ENCODE results near the gene GPX7. TPM values are rescaled to one million over a fixed set of nuclear protein-coding genes. Genes with fewer than 3 reads are reported as not detected.

GPX7 gene
- total RNA-seq, 2 donors from 2014 or later = 10.2 to 25.9 TPM

- TF ChIP-seq, protein P1, sequence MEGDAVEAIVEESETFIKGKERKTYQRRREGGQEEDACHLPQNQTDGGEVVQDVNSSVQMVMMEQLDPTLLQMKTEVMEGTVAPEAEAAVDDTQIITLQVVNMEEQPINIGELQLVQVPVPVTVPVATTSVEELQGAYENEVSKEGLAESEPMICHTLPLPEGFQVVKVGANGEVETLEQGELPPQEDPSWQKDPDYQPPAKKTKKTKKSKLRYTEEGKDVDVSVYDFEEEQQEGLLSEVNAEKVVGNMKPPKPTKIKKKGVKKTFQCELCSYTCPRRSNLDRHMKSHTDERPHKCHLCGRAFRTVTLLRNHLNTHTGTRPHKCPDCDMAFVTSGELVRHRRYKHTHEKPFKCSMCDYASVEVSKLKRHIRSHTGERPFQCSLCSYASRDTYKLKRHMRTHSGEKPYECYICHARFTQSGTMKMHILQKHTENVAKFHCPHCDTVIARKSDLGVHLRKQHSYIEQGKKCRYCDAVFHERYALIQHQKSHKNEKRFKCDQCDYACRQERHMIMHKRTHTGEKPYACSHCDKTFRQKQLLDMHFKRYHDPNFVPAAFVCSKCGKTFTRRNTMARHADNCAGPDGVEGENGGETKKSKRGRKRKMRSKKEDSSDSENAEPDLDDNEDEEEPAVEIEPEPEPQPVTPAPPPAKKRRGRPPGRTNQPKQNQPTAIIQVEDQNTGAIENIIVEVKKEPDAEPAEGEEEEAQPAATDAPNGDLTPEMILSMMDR (IDR thresholded peaks at IDR 0.05) = no peak
- no peak overlapping the region for H3K4me3 ChIP-seq
- H3K4me1 ChIP-seq (ENCODE audit: control insufficient read depth in 1 of 2, low read depth in 2 of 2) = no peaks in the 10 kb centered on the region
- no peak overlapping the region for H3K27ac ChIP-seq
- DNase-seq (ENCODE audit: low spot score) = no peak
- H3K36me3 ChIP-seq = no peaks in the 10 kb centered on the region
- no peaks in the 10 kb centered on the region for H3K9me3 ChIP-seq
- no peak for ATAC-seq (ENCODE audit: insufficient number of reproducible peaks, low FRiP score, low read depth)
- no peaks in the 10 kb centered on the region for H3K27me3 ChIP-seq (replicated peaks; ENCODE audit: insufficient read depth)
These were observed 51.9 kb downstream of the GPX7 start for GRCh38 chr1:52654063-52654462.

DNA sequence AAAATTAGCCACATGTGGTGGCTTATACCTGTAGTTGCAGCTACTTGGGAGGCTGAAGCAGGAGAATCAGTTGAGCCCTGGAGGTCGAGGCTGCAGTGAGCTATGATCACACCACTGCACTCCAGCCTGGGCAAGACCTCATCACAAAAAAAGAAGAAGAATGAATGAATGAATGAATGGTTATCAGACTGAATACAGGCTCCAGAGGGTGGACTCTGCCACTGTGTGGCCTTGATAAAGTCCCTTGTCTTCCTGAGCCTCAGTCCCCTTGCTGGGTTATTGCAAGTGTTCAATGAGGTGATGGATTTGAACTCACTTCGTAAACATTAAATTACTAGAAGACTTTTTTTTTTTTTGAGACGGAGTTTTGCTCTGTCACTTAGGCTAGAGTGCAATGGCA is 55.5 kb downstream of the GPX7 start:
- no peak for ATAC-seq (ENCODE audit: insufficient number of reproducible peaks, low FRiP score, low read depth)

More for the DNA sequence above, 55.5 kb downstream of the GPX7 start:
- no peak overlapping the region for H3K27ac ChIP-seq
- no peaks in the 10 kb centered on the region for H3K36me3 ChIP-seq
- no peak for DNase-seq (ENCODE audit: low spot score)
- no peaks in the 10 kb centered on the region for H3K27me3 ChIP-seq (replicated peaks; ENCODE audit: insufficient read depth)
- H3K4me1 ChIP-seq (ENCODE audit: control insufficient read depth in 1 of 2, low read depth in 2 of 2) = no peaks in the 10 kb centered on the region
- no peak overlapping the region for H3K4me3 ChIP-seq
- H3K9me3 ChIP-seq = no peaks in the 10 kb centered on the region
- TF ChIP-seq, protein P1 (IDR thresholded peaks at IDR 0.05) = no peak

Other genes starting within 250 kb of the GPX7 start
- 10 to 100 TPM; 33.7 to 34.3 TPM for gene CC2D1B, start 236.2 kb upstream of the GPX7 start, total RNA-seq
- gene ORC1, start 197.9 kb upstream of the GPX7 start, total RNA-seq = under 1 TPM; 0.49 to 0.95 TPM
- 10 to 100 TPM; 18.1 to 27.4 TPM for gene PRPF38A, start 197.8 kb upstream of the GPX7 start, total RNA-seq
- 10 to 100 TPM; 38.2 to 67.2 TPM for gene TUT4, start 49.3 kb upstream of the GPX7 start, total RNA-seq
- under 1 TPM in 1 of 2 donors, not detected in 1; 0.54 TPM for gene SHISAL2A, start 30.8 kb downstream of the GPX7 start, total RNA-seq
- 1 to 10 TPM; 4.6 to 9.9 TPM for gene COA7, start 96.0 kb downstream of the GPX7 start, total RNA-seq
- gene ZYG11B, start 124.1 kb downstream of the GPX7 start, total RNA-seq = 10 to 100 TPM; 41.6 to 46.8 TPM
- not detected for gene ZYG11A, start 240.4 kb downstream of the GPX7 start, total RNA-seq